T-helper 2 cell treated with Interferon-gamma antibody and Interleukin-4, amounts not matched to agents 5 μg/mL and 100 μg/mL, for 36 hours (primary cell): ENCODE measurements around the gene SSR4.

Source experiments
- DNase-seq: peaks from one replicate; pipeline ENCODE4 v3.0.0; 2021; ENCODE audit warnings: low spot score
- H3K27ac Mint-ChIP-seq: one replicate; pipeline ENCODE4 v1.8.0; 2021; ENCODE audit warnings: mild to moderate bottlenecking, mixed read lengths
- H3K27me3 Mint-ChIP-seq: one replicate; pipeline ENCODE4 v1.8.0; 2021; ENCODE audit warnings: low read depth, mixed read lengths
- H3K36me3 Mint-ChIP-seq: one replicate; pipeline ENCODE4 v1.8.0; 2021; ENCODE audit warnings: low read depth, mixed read lengths
- H3K4me1 Mint-ChIP-seq: one replicate; pipeline ENCODE4 v1.8.0; 2021; ENCODE audit warnings: low read depth, mixed read lengths
- H3K4me3 Mint-ChIP-seq: one replicate; pipeline ENCODE4 v1.8.0; 2022; ENCODE audit warnings: mild to moderate bottlenecking, moderate library complexity, mixed read lengths
- H3K9me3 Mint-ChIP-seq: one replicate; pipeline ENCODE4 v1.8.0; 2021; ENCODE audit warnings: mixed read lengths

SSR4 gene

DNA sequence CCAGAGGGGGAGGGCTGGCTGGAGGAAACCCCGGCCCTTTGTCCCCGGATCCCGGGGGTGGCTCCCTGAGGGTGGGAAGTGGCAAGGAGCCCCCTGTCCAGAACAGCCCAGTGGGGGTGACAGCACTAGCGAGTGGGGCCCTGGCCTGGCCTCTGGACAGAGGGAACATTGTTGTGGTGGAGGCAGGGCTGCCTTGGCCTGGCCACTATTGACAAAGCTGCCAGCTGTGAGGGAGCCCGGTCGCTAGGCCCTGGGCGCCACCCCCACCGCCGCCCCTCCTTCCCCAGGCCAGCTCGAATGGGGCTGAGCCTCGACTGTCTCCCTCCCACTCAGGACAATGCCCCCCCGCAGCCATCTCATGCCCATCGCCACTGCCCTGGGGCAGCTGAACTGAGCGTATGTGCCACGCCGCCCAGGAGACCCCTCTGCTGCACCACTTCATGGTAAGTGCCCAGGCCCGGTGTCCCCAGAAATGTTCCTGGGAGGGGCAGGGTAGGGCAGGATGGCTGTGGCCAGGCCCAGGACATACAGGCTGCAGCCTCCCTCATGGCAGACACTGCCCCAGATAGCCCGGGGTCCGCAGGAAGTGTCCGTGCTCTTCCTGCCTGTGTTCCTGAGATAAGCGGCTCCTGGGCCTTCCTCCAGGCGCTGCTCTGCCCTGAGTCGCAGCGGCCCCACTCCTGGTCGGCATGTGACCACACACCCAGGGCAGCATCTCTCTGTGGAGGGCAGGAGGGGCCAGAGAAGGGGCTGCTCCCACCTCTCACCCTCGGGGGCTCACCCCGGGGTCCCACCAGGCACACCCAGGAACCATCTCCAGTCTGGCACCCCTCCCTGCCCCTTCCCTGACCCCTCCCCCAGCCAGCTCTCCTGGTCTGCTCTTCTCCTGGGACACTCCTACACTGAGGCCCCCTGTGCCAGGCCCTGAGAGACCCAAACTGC, 29.1 kb upstream of the SSR4 start:
- Mint-ChIP-seq H3K9me3 (no peaks in the 10 kb centered on the region), H3K4me3 (no peak overlapping the region), H3K4me1 (peaks cover 5% of the 10 kb centered on the region), H3K36me3 (no peaks in the 10 kb centered on the region), H3K27ac (no peak overlapping the region), H3K27me3 (no peaks in the 10 kb centered on the region)
- DNase-seq = no peak

DNA sequence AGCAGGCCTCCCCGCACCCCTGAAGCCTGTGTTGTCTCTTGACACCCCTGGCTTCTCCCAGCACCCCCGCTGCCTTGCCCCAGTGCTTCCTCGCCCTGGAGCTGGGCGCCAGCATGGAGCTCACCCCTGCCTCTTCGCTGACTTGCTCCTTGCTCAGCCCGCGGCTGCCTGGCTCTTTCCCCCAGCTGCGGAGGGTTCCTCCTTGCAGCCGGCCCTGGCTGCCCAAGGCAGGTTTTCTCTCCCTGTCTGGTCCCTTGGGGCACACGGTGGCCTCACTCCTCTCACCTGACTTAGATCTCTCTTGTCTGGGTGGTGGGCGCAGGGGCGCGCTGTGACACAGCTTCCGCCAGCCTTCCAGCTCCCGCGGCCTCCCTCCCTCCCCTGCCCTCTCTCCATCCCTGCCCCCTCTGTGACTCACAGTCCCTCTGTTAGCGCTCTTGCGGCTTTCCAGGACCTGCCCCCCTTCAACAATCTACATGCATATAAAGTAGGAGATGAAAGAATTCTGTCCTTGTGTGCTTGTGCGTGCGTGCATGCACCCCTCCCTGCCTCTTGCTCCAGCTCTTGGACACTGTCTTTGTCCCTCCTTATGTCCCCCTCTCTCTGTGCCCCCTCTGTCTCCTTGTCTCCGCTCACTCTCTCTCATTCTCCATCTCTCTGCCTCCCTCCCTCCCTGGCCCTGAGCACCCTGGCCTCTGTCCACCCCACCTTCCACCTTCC, 28.2 kb upstream of the SSR4 start:
- DNase-seq = no peak
- no peaks in the 10 kb centered on the region for H3K9me3 Mint-ChIP-seq
- H3K27me3 Mint-ChIP-seq = no peaks in the 10 kb centered on the region
- H3K27ac Mint-ChIP-seq = peak overlapping the region; percentile 10
- H3K4me1 Mint-ChIP-seq = peaks cover 5% of the 10 kb centered on the region
- H3K36me3 Mint-ChIP-seq = no peaks in the 10 kb centered on the region
- H3K4me3 Mint-ChIP-seq = no peak overlapping the region

DNA sequence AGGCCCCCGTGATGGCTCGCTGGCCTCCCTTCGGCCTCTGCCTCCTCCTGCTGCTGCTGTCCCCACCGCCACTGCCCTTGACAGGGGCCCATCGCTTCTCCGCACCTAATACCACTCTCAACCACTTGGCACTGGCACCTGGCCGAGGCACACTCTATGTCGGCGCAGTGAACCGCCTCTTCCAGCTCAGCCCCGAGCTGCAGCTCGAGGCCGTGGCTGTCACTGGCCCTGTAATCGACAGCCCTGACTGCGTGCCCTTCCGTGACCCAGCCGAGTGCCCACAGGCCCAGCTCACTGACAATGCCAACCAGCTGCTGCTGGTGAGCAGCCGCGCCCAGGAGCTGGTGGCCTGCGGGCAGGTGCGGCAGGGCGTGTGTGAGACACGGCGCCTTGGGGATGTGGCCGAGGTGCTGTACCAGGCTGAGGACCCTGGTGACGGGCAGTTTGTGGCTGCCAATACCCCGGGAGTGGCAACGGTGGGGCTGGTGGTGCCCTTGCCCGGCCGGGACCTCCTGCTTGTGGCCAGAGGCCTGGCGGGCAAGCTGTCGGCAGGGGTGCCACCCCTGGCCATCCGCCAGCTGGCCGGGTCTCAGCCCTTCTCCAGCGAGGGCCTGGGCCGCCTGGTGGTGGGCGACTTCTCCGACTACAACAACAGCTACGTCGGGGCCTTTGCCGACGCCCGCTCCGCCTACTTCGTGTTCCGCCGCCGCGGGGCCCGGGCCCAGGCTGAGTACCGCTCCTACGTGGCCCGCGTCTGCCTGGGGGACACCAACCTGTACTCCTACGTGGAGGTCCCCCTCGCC, 27.4 kb upstream of the SSR4 start:
- DNase-seq = no peak

DNA sequence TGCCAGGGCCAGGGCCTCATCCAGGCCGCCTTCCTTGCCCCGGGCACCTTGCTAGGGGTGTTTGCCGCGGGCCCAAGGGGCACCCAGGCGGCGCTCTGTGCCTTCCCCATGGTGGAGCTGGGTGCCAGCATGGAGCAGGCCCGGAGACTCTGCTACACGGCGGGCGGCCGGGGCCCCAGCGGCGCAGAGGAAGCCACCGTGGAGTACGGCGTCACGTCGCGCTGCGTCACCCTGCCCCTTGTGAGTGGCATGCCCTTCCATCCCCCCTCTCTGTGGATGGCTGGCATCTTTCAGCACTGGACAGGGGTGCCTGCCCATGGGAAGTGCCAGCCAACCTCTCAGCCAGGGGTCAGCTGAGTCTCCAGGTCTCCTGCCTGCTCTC, 26.8 kb upstream of the SSR4 start:
- Mint-ChIP-seq H3K36me3 (no peaks in the 10 kb centered on the region), H3K27ac (no peak overlapping the region), H3K4me1 (peaks cover 5% of the 10 kb centered on the region), H3K27me3 (no peaks in the 10 kb centered on the region), H3K4me3 (no peak overlapping the region), H3K9me3 (no peaks in the 10 kb centered on the region)
- no peak for DNase-seq

More for the DNA sequence above, 27.4 kb upstream of the SSR4 start:
- no peaks in the 10 kb centered on the region for H3K27me3 Mint-ChIP-seq
- no peak overlapping the region for H3K27ac Mint-ChIP-seq
- peaks cover 5% of the 10 kb centered on the region for H3K4me1 Mint-ChIP-seq
- H3K4me3 Mint-ChIP-seq = no peak overlapping the region
- H3K36me3 Mint-ChIP-seq = no peaks in the 10 kb centered on the region
- no peaks in the 10 kb centered on the region for H3K9me3 Mint-ChIP-seq

DNA sequence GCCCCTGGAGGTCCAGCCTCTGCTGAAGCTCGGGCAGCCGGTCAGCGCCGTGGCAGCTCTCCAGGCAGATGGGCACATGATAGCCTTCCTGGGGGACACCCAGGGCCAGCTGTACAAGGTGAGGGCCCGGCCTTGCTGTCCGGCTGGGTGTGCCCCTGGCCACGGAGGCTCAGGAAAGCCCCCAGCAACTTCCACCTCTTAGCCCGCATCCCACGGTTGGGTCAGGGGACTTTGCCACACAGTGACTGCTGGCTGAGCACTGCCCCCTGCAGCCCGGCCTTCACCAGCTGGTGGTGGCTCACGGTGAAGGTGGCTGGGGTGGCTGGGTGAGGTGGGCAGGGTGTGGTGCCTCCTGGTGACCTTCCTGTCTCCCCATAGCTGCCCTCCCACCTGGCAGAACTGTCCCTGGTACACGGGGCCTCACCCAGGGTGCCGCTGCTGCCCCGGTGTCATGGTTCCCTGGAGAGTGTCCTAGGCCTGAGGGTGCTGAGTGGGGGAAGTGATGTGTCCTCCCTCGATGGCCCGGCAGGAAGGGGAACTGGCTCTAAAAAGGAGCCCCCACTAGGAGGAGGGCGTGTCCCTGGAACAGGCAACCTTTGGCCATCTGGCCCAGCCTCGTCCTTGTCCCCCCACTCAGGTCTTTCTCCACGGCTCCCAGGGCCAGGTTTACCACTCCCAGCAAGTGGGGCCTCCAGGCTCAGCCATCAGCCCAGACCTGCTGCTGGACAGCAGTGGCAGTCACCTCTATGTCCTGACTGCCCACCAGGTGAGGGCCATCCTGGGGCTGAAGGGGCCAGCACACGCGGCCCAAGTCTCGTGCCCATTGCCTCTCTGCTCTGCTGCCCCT, 25.9 kb upstream of the SSR4 start:
- H3K4me1 Mint-ChIP-seq = peaks cover 5% of the 10 kb centered on the region
- H3K27ac Mint-ChIP-seq = no peak overlapping the region
- no peaks in the 10 kb centered on the region for H3K9me3 Mint-ChIP-seq
- DNase-seq = no peak
- H3K36me3 Mint-ChIP-seq = no peaks in the 10 kb centered on the region
- no peaks in the 10 kb centered on the region for H3K27me3 Mint-ChIP-seq
- H3K4me3 Mint-ChIP-seq = no peak overlapping the region

DNA sequence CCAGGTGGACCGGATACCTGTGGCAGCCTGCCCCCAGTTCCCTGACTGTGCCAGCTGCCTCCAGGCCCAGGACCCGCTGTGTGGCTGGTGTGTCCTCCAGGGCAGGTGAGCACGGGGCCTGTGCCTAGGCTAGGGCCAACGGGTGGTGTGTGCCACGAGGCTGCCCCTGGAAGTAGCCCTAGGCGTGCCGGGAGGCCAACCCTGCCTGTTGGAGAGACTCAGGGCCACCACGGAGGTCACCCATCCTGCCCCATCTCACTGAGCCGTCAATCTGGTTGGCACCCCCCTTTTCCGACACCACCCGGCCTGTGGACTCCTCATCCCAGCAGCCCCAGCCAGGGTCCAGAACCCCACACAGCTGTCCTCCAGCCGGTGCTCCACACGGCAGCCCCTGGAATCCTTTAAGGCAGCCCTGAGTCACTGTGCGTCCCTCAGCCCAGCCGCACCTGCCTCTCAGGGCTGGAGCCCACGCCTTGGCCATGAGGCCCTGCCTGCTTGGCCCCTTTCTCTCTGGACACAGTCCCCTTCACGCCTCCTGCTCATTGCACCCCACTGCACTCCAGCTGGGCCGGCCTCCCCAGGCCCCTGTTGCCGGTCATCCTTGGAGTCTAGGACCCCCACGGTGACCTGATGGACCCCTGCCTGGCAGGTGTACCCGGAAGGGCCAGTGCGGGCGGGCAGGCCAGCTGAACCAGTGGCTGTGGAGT, 25.2 kb upstream of the SSR4 start:
- Mint-ChIP-seq H3K27me3 (no peaks in the 10 kb centered on the region), H3K27ac (no peak overlapping the region), H3K4me1 (peaks cover 4% of the 10 kb centered on the region), H3K36me3 (no peaks in the 10 kb centered on the region), H3K4me3 (no peak overlapping the region), H3K9me3 (no peaks in the 10 kb centered on the region)
- DNase-seq = no peak

DNA sequence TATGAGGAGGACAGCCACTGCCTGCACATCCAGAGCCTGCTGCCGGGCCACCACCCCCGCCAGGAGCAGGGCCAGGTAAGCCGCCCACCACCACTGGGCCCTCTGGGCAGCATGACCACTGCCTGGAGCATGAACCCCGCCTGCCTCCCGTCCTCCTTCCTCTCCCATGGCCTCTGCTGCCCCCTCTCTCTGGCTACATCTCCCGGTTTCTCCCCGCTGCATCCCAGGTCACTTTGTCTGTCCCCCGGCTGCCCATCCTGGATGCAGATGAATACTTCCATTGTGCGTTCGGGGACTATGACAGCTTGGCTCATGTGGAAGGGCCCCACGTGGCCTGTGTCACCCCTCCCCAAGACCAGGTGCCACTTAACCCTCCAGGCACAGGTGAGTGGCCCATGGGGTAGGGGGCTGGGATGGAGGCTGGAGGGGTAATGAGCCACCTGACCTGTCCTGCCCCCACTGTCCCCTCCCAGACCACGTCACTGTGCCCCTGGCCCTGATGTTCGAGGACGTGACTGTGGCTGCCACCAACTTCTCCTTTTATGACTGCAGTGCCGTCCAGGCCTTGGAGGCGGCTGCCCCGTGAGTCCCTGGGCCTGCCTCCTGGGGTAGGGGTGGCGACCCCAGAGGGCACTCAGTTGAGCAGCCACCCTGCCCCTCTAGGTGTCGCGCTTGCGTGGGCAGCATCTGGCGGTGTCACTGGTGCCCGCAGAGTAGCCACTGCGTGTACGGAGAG, 24.4 kb upstream of the SSR4 start:
- no peak overlapping the region for H3K27ac Mint-ChIP-seq
- peaks cover 4% of the 10 kb centered on the region for H3K4me1 Mint-ChIP-seq
- no peaks in the 10 kb centered on the region for H3K36me3 Mint-ChIP-seq
- H3K27me3 Mint-ChIP-seq = no peaks in the 10 kb centered on the region
- H3K4me3 Mint-ChIP-seq = no peak overlapping the region
- no peak for DNase-seq
- no peaks in the 10 kb centered on the region for H3K9me3 Mint-ChIP-seq

DNA sequence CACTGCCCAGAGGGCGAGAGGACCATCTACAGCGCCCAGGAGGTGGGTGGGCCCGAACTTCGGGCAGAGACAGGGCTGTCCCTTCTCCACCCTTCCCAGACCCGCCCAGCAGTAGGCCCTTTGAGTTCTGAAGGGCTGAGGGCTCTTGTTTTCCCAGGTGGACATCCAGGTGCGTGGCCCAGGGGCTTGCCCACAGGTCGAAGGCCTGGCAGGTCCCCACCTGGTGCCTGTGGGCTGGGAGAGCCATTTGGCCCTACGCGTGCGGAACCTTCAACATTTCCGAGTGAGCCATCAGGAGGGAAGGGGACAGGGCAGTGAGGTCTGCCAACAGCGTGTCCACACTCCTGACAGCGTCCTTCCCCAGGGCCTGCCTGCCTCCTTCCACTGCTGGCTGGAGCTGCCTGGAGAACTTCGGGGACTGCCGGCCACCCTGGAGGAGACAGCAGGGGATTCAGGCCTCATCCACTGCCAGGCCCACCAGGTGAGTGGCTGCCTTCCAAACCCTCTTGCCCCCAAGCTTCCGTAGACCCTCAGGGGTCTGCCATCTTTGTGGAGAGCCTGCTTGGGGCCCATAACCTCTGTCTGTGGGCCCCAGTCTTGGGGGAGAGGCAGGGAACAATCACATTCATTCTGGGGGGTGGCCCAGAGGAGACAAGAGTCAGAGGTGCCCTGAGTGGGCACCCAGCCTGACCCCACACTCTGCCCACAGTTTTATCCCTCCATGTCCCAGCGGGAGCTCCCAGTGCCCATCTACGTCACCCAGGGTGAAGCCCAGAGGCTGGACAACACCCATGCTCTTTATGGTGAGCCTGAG, 23.7 kb upstream of the SSR4 start:
- H3K36me3 Mint-ChIP-seq = no peaks in the 10 kb centered on the region
- H3K4me3 Mint-ChIP-seq = no peak overlapping the region
- H3K27ac Mint-ChIP-seq = no peak overlapping the region
- H3K9me3 Mint-ChIP-seq = no peaks in the 10 kb centered on the region
- peaks cover 4% of the 10 kb centered on the region for H3K4me1 Mint-ChIP-seq
- DNase-seq = no peak
- no peaks in the 10 kb centered on the region for H3K27me3 Mint-ChIP-seq

DNA sequence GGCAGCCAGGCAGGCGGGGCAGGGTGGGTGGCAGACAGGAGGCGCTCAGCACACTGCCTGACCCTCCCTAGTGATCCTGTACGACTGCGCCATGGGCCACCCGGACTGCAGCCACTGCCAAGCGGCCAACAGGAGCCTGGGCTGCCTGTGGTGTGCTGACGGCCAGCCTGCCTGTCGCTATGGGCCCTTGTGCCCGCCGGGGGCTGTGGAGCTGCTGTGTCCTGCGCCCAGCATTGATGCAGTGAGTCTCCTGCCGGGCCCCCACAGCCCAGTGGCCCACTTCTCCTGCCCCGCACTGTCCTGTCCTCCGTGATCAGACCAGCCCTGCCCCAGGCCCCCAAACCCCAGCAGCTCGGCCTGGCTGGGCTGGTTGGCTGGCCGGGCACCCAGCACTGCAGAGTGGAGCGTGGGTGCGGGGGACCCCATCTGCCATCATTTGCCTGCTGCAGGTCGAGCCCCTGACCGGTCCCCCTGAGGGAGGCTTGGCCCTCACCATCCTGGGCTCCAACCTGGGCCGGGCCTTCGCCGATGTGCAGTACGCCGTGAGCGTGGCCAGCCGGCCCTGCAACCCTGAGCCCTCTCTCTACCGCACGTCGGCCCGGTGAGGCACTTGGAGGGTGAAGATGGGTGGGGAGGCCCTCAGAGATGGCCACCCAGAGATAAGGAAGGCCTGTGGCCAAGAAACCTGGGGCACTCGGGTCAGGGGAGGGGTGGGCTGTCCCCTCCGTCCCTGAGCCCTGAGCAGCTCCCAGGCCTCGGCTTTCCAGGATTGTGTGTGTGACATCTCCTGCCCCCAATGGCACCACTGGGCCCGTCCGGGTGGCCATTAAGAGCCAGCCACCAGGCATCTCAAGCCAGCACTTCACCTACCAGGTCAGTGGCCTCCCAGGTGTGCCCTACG, 22.8 kb upstream of the SSR4 start:
- H3K4me1 Mint-ChIP-seq = no peaks in the 10 kb centered on the region
- H3K4me3 Mint-ChIP-seq = no peak overlapping the region
- H3K36me3 Mint-ChIP-seq = no peaks in the 10 kb centered on the region
- DNase-seq = no peak
- H3K27ac Mint-ChIP-seq = no peak overlapping the region
- H3K9me3 Mint-ChIP-seq = no peaks in the 10 kb centered on the region
- H3K27me3 Mint-ChIP-seq = no peaks in the 10 kb centered on the region

DNA sequence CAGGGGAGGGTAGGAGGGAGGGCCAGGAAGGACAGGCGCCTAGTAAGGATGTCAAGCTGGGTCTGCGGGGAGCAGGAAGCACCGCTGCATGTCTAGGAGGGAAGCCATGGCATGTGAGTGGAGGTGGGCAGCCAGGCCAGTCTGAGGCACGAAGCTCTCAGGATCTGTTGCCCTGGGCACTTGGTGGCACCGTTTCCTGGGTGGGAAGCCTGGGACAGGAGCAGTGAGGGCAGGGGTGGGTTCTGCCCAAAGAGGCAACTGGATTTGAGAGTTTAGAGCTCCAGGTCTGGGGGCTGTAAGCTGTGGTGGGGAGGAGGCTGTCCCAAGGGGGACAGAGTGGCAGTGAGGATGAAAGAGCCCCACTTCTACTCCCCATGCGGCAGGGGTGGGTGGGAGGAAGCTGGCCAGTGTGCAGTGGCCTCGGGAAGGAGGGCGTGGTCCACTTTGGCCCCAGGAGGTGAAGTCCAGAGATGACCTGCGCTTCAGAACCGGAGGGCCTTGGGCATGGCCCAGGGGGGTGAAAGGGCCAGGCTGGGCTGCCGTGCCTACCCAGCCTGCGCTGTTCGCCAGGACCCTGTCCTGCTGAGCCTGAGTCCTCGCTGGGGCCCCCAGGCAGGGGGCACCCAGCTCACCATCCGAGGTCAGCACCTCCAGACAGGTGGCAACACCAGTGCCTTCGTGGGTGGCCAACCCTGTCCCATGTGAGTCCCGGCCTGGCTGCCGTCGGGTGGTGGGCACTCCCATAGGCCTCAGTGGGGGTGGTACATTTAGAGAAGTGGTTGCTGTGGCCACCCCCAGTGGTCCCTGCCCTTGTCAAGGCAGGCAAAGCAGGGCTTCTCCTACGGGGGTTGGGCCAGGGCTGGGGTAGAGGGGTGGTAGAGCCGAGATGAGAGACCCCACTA, 21.9 kb upstream of the SSR4 start:
- H3K36me3 Mint-ChIP-seq = no peaks in the 10 kb centered on the region
- H3K4me1 Mint-ChIP-seq = no peaks in the 10 kb centered on the region

More for the DNA sequence above, 21.9 kb upstream of the SSR4 start:
- Mint-ChIP-seq H3K9me3 (no peaks in the 10 kb centered on the region), H3K27me3 (no peaks in the 10 kb centered on the region), H3K27ac (no peak overlapping the region), H3K4me3 (no peak overlapping the region)
- DNase-seq = no peak
